ENCODE measurements around the gene LHFPL4. TPM values are rescaled to one million over a fixed set of nuclear protein-coding genes. Genes with fewer than 3 reads are reported as not detected.
A peak's percentile ranks its signal among the peaks of the same experiment; 100 is the strongest.

The LHFPL4 gene
- total and polyA plus RNA-seq, 9 of the 15 experiments (the other 6 are each of a cell fraction or from before 2014, with no cell fraction given): not detected

DNA sequence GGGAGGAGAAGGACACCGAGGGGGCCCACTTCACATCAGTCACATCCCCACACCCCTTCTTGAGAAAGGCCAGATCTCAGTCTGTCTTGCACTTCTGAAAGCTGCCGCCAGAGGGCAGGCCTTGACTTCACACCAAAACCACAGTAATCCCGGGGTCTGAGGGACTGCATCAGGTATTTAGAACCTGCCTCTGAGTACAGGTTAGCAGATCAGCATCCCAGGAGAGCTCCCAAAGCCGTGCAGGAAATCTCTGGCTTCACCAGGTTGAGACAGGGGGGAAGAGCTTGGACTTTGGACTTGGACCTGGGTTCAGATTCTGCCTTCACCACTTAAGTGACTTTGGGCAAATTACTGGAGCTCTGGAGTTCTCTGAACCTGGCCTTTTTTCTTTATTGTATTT, 50.3 kb downstream of the LHFPL4 start (continued):
- TF ChIP-seq CSDE1 (IDR thresholded peaks at IDR 0.05) (no peak), RBM25 (IDR thresholded peaks at IDR 0.05; ENCODE audit: low read depth, low read length, severe bottlenecking) (peak; percentile 50), KLF16 (IDR thresholded peaks at IDR 0.05) (peak; percentile 47; the same call in 1 of the 2 replicates), CC2D1A (IDR thresholded peaks at IDR 0.05) (peak; percentile 86), ZFPM2 (CRISPR knock-in tag; IDR thresholded peaks at IDR 0.05) (no peak), RAD51 (IDR thresholded peaks at IDR 0.05; ENCODE audit: borderline replicate concordance, low read depth) (peak; percentile 26; the same call in 1 of the 2 replicates)
- TF ChIP-seq, protein P1, sequence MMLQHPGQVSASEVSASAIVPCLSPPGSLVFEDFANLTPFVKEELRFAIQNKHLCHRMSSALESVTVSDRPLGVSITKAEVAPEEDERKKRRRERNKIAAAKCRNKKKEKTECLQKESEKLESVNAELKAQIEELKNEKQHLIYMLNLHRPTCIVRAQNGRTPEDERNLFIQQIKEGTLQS (IDR thresholded peaks at IDR 0.05): no peak
- TF ChIP-seq, protein P1 (CRISPR knock-in tag; conservative IDR thresholded peaks at IDR 0.05): 0 out of 2 replicates have a peak, but pooled peaks have one; percentile 27
- TF ChIP-seq, protein P2, sequence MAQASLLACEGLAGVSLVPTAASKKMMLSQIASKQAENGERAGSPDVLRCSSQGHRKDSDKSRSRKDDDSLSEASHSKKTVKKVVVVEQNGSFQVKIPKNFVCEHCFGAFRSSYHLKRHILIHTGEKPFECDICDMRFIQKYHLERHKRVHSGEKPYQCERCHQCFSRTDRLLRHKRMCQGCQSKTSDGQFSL (CRISPR knock-in tag; IDR thresholded peaks at IDR 0.05): no peak
- TF ChIP-seq, protein P2 (tag; IDR thresholded peaks at IDR 0.05): no peak
- TF ChIP-seq, protein P3, sequence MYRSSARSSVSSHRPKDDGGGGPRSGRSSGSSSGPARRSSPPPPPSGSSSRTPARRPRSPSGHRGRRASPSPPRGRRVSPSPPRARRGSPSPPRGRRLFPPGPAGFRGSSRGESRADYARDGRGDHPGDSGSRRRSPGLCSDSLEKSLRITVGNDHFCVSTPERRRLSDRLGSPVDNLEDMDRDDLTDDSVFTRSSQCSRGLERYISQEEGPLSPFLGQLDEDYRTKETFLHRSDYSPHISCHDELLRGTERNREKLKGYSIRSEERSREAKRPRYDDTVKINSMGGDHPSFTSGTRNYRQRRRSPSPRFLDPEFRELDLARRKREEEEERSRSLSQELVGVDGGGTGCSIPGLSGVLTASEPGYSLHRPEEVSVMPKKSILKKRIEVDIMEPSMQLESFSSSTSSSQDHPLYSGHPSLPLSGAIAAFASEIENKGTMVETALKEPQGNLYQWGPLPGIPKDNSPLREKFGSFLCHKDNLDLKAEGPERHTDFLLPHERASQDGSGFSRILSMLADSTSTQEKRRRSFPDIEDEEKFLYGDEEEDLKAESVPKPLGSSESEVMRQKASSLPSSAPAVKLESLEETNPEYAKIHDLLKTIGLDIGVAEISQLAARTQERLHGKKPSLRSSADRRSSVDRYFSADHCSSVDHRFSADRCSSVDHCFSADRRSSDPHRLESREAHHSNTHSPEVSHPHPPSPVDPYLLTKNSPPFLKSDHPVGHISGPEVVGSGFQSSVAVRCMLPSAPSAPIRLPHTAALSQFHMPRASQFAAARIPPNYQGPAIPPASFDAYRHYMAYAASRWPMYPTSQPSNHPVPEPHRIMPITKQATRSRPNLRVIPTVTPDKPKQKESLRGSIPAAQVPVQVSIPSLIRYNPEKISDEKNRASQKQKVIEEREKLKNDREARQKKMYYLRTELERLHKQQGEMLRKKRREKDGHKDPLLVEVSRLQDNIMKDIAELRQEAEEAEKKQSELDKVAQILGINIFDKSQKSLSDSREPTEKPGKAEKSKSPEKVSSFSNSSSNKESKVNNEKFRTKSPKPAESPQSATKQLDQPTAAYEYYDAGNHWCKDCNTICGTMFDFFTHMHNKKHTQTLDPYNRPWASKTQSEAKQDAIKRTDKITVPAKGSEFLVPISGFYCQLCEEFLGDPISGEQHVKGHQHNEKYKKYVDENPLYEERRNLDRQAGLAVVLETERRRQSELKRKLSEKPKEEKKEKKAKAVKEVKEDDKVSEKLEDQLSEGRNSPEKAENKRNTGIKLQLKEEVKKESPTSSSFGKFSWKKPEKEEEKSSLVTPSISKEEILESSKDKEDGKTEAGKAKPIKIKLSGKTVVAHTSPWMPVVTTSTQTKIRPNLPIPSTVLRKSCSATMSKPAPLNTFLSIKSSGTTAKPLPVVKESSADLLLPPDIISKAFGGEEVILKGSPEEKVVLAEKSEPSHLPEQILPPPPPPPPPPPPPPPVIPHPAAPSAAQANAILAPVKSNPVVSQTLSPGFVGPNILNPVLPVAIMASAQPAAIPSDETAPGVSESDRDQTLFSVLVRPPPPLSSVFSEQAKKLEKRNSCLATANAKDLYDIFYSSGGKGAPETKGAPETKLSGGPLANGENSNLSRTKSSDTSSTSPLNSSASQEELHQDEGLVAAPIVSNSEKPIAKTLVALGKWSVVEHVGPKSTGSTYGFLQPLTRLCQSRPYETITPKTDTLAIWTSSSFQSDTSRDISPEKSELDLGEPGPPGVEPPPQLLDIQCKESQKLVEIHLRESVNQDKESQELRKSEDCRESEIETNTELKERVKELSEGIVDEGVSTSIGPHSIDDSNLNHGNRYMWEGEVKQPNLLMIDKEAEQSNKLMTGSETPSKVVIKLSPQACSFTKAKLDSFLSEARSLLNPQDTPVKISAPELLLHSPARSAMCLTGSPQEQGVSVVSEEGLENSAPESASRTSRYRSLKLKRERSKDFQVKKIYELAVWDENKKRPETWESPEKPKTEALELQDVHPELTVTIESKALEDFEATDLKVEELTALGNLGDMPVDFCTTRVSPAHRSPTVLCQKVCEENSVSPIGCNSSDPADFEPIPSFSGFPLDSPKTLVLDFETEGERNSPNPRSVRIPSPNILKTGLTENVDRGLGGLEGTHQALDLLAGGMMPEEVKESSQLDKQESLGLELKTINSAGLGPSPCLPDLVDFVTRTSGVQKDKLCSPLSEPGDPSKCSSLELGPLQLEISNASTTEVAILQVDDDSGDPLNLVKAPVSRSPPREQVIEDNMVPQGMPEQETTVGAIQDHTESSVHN (IDR thresholded peaks at IDR 0.05; ENCODE audit: borderline replicate concordance in 1 of 2, low read depth in 1 of 2): no peak

Data from K562 (cell line).